ENCODE measurements around the gene PRAMEF17. TPM values are rescaled to one million over a fixed set of nuclear protein-coding genes. Genes with fewer than 3 reads are reported as not detected.
"Not testable (repeated sequence)": the region's sequence is repeated elsewhere in the genome, so short reads cannot be mapped to it uniquely, and the experiment has no call there.

PRAMEF17 gene, protein sequence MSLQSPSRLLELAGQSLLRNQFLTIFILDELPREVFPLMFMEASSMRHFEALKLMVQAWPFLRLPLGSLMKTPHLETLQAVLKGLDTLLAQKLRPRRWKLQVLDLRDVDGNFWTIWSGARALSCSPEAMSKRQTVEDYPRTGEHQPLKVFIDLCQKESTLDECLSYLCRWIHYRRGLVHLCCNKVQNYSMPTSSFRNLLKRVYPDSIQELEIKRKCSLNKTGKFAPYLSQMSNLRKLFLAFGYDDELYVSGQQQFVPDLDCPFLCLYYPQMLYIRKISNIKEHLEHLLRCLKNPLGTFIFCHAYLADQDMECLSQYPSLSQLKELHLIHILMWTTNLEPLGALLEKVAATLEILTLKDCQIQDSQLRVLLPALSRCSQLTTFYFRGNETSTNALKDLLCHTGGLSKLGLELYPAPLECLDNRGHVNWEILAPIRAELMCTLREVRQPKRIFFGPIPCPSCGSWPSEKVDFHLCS
- total RNA-seq = not detected
- polyA plus RNA-seq (2013, experiment 1 of 2) = not detected
- polyA plus RNA-seq (2013, experiment 2 of 2) = not detected
- long read RNA-seq, experiment 1 = 0 reads
- long read RNA-seq, experiment 2 = 0 reads
- long read RNA-seq, experiment 3 = 0 reads
- long read RNA-seq, experiment 4 = 0 reads

DNA sequence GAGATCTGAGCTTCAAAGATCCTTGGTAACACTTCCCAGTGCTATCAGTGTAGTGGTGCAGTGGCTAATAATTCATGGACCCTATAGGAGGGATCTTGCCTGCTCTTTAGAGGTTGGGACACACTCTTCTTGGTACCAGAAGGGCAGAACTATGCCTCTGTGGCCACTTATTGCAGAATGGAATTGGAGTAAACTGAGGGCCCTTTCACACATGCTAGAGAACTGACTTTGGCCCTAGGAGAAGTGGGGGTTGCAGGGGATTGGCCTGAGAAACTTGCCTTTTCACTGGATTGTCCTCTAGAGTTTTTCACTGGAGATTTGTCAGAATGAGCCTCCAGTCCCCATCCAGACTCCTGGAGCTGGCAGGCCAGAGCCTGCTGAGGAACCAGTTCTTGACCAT is at the start of gene PRAMEF17:
Gene PRAMEF17, plus strand, starts transcription at position 301 of the 400 bp plus-strand sequence. Its CDS starts 26 bp downstream, at position 327.
- not testable (repeated sequence) for H3K4me3 ChIP-seq (ENCODE audit: low read length); H3K27me3 Mint-ChIP-seq (ENCODE audit: insufficient read depth); H3K27ac Mint-ChIP-seq; H3K27me3 ChIP-seq (ENCODE audit: control insufficient read depth, insufficient read depth, low read length, poor library complexity, severe bottlenecking); H3K4me3 Mint-ChIP-seq; H3K9ac ChIP-seq (ENCODE audit: extremely low read depth, low read length, poor library complexity, severe bottlenecking); H3K36me3 Mint-ChIP-seq (ENCODE audit: low read depth); H3K4me1 ChIP-seq (ENCODE audit: control insufficient read depth, insufficient read depth, low read length); DNase-seq; H3K27ac ChIP-seq (ENCODE audit: low read depth, low read length); H3K36me3 ChIP-seq (ENCODE audit: control insufficient read depth, insufficient read depth, low read length); H3K4me1 Mint-ChIP-seq
- peaks cover 89% of the 10 kb centered on the region for H3K9me3 Mint-ChIP-seq
- H3K9me3 ChIP-seq (ENCODE audit: control insufficient read depth, low read length) = peaks cover 19% of the 10 kb centered on the region

DNA sequence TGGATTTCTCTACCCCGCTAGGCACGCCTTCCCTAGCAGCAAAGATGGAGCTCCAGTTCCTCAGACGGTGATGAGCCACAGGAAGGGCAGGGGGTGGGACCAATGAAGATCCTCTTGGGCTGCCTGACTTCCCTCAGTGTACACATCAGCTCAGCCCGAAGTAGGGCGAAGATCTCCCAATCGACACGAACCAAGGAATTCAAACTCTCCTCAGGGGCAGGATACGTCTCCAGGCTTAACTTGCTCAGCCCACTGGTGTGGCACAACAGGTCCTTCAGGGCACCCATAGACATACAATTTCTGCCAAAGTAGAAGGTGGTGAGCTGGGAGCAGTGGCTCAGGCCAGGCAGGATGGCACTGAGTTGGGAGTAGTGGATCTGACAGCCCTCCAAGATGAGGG is 46.9 kb upstream of the PRAMEF17 start:
- not testable (repeated sequence) for H3K4me1 Mint-ChIP-seq; H3K9ac ChIP-seq (ENCODE audit: extremely low read depth, low read length, poor library complexity, severe bottlenecking); DNase-seq; H3K27me3 Mint-ChIP-seq (ENCODE audit: insufficient read depth); H3K27me3 ChIP-seq (ENCODE audit: control insufficient read depth, insufficient read depth, low read length, poor library complexity, severe bottlenecking); H3K27ac ChIP-seq (ENCODE audit: low read depth, low read length); H3K9me3 ChIP-seq (ENCODE audit: control insufficient read depth, low read length); H3K4me3 ChIP-seq (ENCODE audit: low read length); H3K36me3 ChIP-seq (ENCODE audit: control insufficient read depth, insufficient read depth, low read length); H3K4me3 Mint-ChIP-seq; H3K36me3 Mint-ChIP-seq (ENCODE audit: low read depth); H3K27ac Mint-ChIP-seq; H3K4me1 ChIP-seq (ENCODE audit: control insufficient read depth, insufficient read depth, low read length)
- WGBS, 2 experiments (ENCODE audit: insufficient coverage in 1 of 2, insufficient read length in 1 of 2) = 75 to 79% methylated on average over 5 to 8 of the region's 8 CpGs
- peaks cover 33% of the 10 kb centered on the region for H3K9me3 Mint-ChIP-seq

GRCh38 chr1:13347034-13347433 is 42.4 kb upstream of the PRAMEF17 start, which contains the start of gene PRAMEF14:
Gene PRAMEF14, minus strand, starts transcription at chr1:13347134. Its CDS starts 1,820 bp downstream, at chr1:13345314.
- not testable (repeated sequence) for H3K9me3 ChIP-seq (ENCODE audit: control insufficient read depth, low read length); H3K4me3 ChIP-seq (ENCODE audit: low read length); H3K27me3 ChIP-seq (ENCODE audit: control insufficient read depth, insufficient read depth, low read length, poor library complexity, severe bottlenecking); H3K9ac ChIP-seq (ENCODE audit: extremely low read depth, low read length, poor library complexity, severe bottlenecking); H3K27me3 Mint-ChIP-seq (ENCODE audit: insufficient read depth); H3K36me3 ChIP-seq (ENCODE audit: control insufficient read depth, insufficient read depth, low read length); DNase-seq; H3K27ac ChIP-seq (ENCODE audit: low read depth, low read length); H3K4me3 Mint-ChIP-seq; H3K36me3 Mint-ChIP-seq (ENCODE audit: low read depth); H3K4me1 ChIP-seq (ENCODE audit: control insufficient read depth, insufficient read depth, low read length); H3K27ac Mint-ChIP-seq; H3K4me1 Mint-ChIP-seq
- peaks cover 36% of the 10 kb centered on the region for H3K9me3 Mint-ChIP-seq
- WGBS, 2 experiments (ENCODE audit: insufficient coverage in 1 of 2, insufficient read length in 1 of 2) = 33% methylated on average over 3 of the region's 7 CpGs; no CpG with 5 or more reads in 1 of the 2 experiments

- peaks cover 30% of the 10 kb centered on the region for H3K9me3 Mint-ChIP-seq
- not testable (repeated sequence) for H3K27ac Mint-ChIP-seq; H3K27me3 ChIP-seq (ENCODE audit: control insufficient read depth, insufficient read depth, low read length, poor library complexity, severe bottlenecking); H3K27ac ChIP-seq (ENCODE audit: low read depth, low read length); H3K36me3 ChIP-seq (ENCODE audit: control insufficient read depth, insufficient read depth, low read length); H3K9ac ChIP-seq (ENCODE audit: extremely low read depth, low read length, poor library complexity, severe bottlenecking); H3K4me1 Mint-ChIP-seq; H3K36me3 Mint-ChIP-seq (ENCODE audit: low read depth); H3K9me3 ChIP-seq (ENCODE audit: control insufficient read depth, low read length); H3K4me3 ChIP-seq (ENCODE audit: low read length); H3K4me3 Mint-ChIP-seq; H3K27me3 Mint-ChIP-seq (ENCODE audit: insufficient read depth); DNase-seq; H3K4me1 ChIP-seq (ENCODE audit: control insufficient read depth, insufficient read depth, low read length)
- WGBS, 2 experiments (ENCODE audit: insufficient coverage in 1 of 2, insufficient read length in 1 of 2) = 89% methylated on average over 4 of the region's 8 CpGs; no CpG with 5 or more reads in 1 of the 2 experiments
These were observed 36.0 kb upstream of the PRAMEF17 start for GRCh38 chr1:13353476-13353875.
